Prostate gland (tissue), 2 donors: ENCODE measurements around the gene HSD3B1.

ENCODE experiments used
- POLR2A ChIP-seq: fragments of 450-650 bp; IDR thresholded peaks from one replicate; pipeline ENCODE4 v1.6.1; 2016; ENCODE audit warnings: antibody characterized with exemption, mild to moderate bottlenecking
- POLR2AphosphoS5 ChIP-seq: sonication (generic); formaldehyde crosslinking; IDR thresholded peaks from one replicate; pipeline ENCODE4 v1.6.1; 2017; ENCODE audit warnings: antibody characterized with exemption
- TF ChIP-seq, protein P1 (sequence below), 4 experiments: fragments of 200-600 bp in 2 of 4; fragments of 450-650 bp in 2 of 4; sonication (generic) in 2 of 4; IDR thresholded peaks; 1 replicate in 3 of 4; 2 replicates in 1 of 4; pipeline ENCODE4 v1.5.1; 2016 to 2019; ENCODE audit warnings: antibody characterized with exemption in 4 of 4, mild to moderate bottlenecking in 2 of 4, moderate library complexity in 2 of 4

DNA sequence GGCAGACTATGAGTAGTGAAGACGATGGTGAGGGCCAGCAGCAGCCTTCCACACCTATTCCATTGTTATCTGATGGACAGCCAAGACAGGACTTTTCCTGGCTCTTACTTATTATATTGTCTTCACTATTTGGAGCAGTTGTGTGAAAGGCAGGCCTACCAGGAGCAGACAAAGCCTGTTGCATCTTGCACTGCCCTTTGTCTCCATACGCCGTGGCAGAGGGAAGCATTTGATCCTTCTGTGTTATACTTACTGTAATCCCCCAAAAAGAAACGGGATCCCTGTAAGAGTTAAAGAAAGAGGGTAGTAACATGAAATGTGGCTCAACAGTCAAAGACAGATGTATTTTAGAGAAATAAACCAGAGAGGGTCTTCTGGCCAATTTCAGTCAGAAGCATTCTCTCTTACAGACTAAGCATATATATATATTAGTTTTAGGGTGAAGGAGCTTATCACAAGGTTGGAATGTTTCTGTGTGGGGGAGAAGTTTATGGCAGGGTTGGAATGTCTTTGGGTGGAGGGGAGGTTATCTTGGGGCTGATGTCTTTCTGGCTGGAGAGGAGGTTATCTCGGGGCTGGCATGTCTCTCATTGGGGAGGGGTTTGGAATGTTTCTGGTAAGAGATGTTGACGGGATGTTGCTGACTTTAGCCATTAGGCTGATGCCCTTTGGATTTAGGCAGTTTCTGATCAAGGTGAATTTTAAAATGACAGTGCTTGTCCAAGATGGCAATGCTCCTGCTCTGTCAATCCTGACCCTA lies 23.4 kb upstream of the HSD3B1 start:
- TF ChIP-seq, protein P1, sequence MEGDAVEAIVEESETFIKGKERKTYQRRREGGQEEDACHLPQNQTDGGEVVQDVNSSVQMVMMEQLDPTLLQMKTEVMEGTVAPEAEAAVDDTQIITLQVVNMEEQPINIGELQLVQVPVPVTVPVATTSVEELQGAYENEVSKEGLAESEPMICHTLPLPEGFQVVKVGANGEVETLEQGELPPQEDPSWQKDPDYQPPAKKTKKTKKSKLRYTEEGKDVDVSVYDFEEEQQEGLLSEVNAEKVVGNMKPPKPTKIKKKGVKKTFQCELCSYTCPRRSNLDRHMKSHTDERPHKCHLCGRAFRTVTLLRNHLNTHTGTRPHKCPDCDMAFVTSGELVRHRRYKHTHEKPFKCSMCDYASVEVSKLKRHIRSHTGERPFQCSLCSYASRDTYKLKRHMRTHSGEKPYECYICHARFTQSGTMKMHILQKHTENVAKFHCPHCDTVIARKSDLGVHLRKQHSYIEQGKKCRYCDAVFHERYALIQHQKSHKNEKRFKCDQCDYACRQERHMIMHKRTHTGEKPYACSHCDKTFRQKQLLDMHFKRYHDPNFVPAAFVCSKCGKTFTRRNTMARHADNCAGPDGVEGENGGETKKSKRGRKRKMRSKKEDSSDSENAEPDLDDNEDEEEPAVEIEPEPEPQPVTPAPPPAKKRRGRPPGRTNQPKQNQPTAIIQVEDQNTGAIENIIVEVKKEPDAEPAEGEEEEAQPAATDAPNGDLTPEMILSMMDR (IDR thresholded peaks at IDR 0.05) = no peak
- TF ChIP-seq POLR2AphosphoS5 (no peak), POLR2A (no peak)
